GM12878 (cell line): ENCODE data around the gene ALPK1. TPM values are rescaled to one million over a fixed set of nuclear protein-coding genes. Genes with fewer than 3 reads are reported as not detected.
"Not testable (repeated sequence)": the region's sequence is repeated elsewhere in the genome, so short reads cannot be mapped to it uniquely, and the experiment has no call there.

Source experiments
- ATAC-seq: fragments of 200-7000 bp; cut with Tn5 transposase; 3 replicates; pipeline ENCODE4 v1.9.1; 2020; ENCODE audit warnings: mild to moderate bottlenecking, moderate library complexity
- BruUV-seq: library from RNA; stranded (reverse); fragments of 400-500 nt; replicated peaks from 2 replicates; lab custom pipeline; 2021; lab: Mats Ljungman, UMichigan
- CTCF ChIA-PET: fragments of 300-600 bp; sonication (Branson Sonifier 250); formaldehyde crosslinking; extraction: SDS; loops from one replicate; lab custom pipeline; 2021; ENCODE audit warnings: inconsistent platforms; lab: Yijun Ruan, JAX
- POLR2A ChIA-PET: fragments of 350-600 bp; formaldehyde crosslinking; extraction: SDS; loops from one replicate; lab custom pipeline; 2021; ENCODE audit warnings: inconsistent platforms; lab: Charles Lee
- RAD21 ChIA-PET: fragments of 300-600 bp; sonication (Branson Sonifier 250); formaldehyde crosslinking; loops from one replicate; lab custom pipeline; 2023; ENCODE audit warnings: antibody characterized with exemption; ENCODE audit not compliant: unreplicated experiment; lab: Charles Lee
- SMC1A ChIA-PET: fragments of 300-600 bp; sonication (Branson Sonifier 250); formaldehyde crosslinking; loops from one replicate; lab custom pipeline; 2023; ENCODE audit not compliant: unreplicated experiment, uncharacterized antibody; lab: Charles Lee
- DNase-seq: peaks from one replicate; pipeline ENCODE4 v3.0.0-alpha.2; 2011; ENCODE audit warnings: low read depth, low spot score
- FAIRE-seq: peaks from 3 replicates; lab custom pipeline; 2011; peaks lifted over from hg19 to GRCh38; lab: Jason Lieb, UNC
- H2AFZ ChIP-seq: 2 replicates; pipeline ENCODE4 v1.6.0; 2011; ENCODE audit warnings: low read depth, low read length, control low read depth; ENCODE audit not compliant: control insufficient read depth
- H3K27ac ChIP-seq: 2 replicates; pipeline ENCODE4 v1.5.1; 2011; ENCODE audit warnings: control low read depth; ENCODE audit not compliant: control insufficient read depth, insufficient read depth
- H3K27me3 ChIP-seq, 2 experiments: replicated peaks in 1 of 2; 2 replicates each; pipeline versions ENCODE4 v1.6.0 to v1.6.1; 2011; ENCODE audit warnings: low read length in 1 of 2; ENCODE audit not compliant: control insufficient read depth in 2 of 2, insufficient read depth in 2 of 2
- H3K36me3 ChIP-seq, 2 experiments: 2 replicates each; pipeline ENCODE4 v1.5.1; 2011; ENCODE audit warnings: low read length in 1 of 2; ENCODE audit not compliant: control insufficient read depth in 2 of 2, insufficient read depth in 2 of 2
- H3K4me1 ChIP-seq: 2 replicates; pipeline ENCODE4 v1.6.1; 2011; ENCODE audit warnings: mild to moderate bottlenecking, low read length, moderate library complexity, mixed read lengths; ENCODE audit not compliant: control insufficient read depth, insufficient read depth
- H3K4me2 ChIP-seq: 2 replicates; pipeline ENCODE4 v1.6.0; 2011; ENCODE audit warnings: control low read depth; ENCODE audit not compliant: control insufficient read depth, insufficient read depth
- H3K4me3 ChIP-seq: fragments of 200-600 bp; sonication (generic); 2 replicates; pipeline ENCODE4 v1.5.1; 2016
- H3K79me2 ChIP-seq: 2 replicates; pipeline ENCODE4 v1.6.0; 2011; ENCODE audit warnings: low read length; ENCODE audit not compliant: control insufficient read depth, insufficient read depth
- H3K9ac ChIP-seq: 2 replicates; pipeline ENCODE4 v1.8.0; 2011; ENCODE audit warnings: low read length, control low read depth, mixed read lengths; ENCODE audit not compliant: control insufficient read depth, insufficient read depth
- H3K9me3 ChIP-seq: replicated peaks from 3 replicates; pipeline ENCODE4 v1.5.1; 2011; ENCODE audit warnings: mild to moderate bottlenecking, low read length; ENCODE audit not compliant: control insufficient read depth, insufficient read depth
- H4K20me1 ChIP-seq: 2 replicates; pipeline ENCODE4 v1.6.0; 2011; ENCODE audit not compliant: control insufficient read depth, insufficient read depth
- WGBS: methylation state at CpG from one replicate; pipeline ENCODE4 v1.1.6; 2016; ENCODE audit warnings: low lambda C conversion rate; ENCODE audit not compliant: insufficient replicate concordance, insufficient coverage; ENCODE audit errors: missing lambda C conversion rate; 5-methylcytosine and 5-hydroxymethylcytosine counted together
- in situ Hi-C: fragments of 300-500 bp; cut with MboI; formaldehyde crosslinking; loops from 9 replicates; pipeline ENCODE4 v1.14.3; 2018; ENCODE audit warnings: mixed read lengths
- intact Hi-C: fragments of 100-400 bp; cut with micrococcal nuclease; formaldehyde crosslinking; loops from one replicate; pipeline ENCODE4 v1.14.2; 2022; ENCODE audit not compliant: unreplicated experiment
- polyA plus RNA-seq, 11 experiments: library from polyadenylated mRNA; depleted of rRNA in 4 of 11; unstranded in 6 of 11; stranded (reverse) in 5 of 11; fragments of >200 nt; fragmentation: Nextera tagmentation in 4 of 11; fragmentation: Illumina TruSeq in 1 of 11; extraction: Ambion mirVana in 4 of 11; extraction: Trizol in 1 of 11; gene quantifications; 1 replicate in 1 of 11; 2 replicates in 10 of 11; pipeline versions ENCODE4 v1.2.1 to v1.2.3, GENCODE V29; 2011 to 2016; ENCODE audit warnings: inconsistent platforms in 2 of 11, missing spikeins in 2 of 11, low read depth in 1 of 11
- total RNA-seq, 4 experiments: library from RNA; depleted of rRNA in 3 of 4; stranded (reverse); fragments of >200 nt in 3 of 4; fragmentation: Illumina TruSeq in 1 of 4; extraction: Trizol in 1 of 4; gene quantifications; 2 replicates each; pipeline versions ENCODE4 v1.2.1 to v1.2.3, GENCODE V29; 2013 to 2021
- TF ChIP-seq, protein P1 (sequence below): IDR thresholded peaks from 2 replicates; pipeline ENCODE4 v1.6.1; 2012; ENCODE audit warnings: mild to moderate bottlenecking, low read depth, low read length

ALPK1 gene
- total and polyA plus RNA-seq, 10 of the 15 experiments (the other 5 are each of a cell fraction or from before 2014, with no cell fraction given), result 8.5 to 32.3 (median 22.6) TPM

- TF ChIP-seq, protein P1, sequence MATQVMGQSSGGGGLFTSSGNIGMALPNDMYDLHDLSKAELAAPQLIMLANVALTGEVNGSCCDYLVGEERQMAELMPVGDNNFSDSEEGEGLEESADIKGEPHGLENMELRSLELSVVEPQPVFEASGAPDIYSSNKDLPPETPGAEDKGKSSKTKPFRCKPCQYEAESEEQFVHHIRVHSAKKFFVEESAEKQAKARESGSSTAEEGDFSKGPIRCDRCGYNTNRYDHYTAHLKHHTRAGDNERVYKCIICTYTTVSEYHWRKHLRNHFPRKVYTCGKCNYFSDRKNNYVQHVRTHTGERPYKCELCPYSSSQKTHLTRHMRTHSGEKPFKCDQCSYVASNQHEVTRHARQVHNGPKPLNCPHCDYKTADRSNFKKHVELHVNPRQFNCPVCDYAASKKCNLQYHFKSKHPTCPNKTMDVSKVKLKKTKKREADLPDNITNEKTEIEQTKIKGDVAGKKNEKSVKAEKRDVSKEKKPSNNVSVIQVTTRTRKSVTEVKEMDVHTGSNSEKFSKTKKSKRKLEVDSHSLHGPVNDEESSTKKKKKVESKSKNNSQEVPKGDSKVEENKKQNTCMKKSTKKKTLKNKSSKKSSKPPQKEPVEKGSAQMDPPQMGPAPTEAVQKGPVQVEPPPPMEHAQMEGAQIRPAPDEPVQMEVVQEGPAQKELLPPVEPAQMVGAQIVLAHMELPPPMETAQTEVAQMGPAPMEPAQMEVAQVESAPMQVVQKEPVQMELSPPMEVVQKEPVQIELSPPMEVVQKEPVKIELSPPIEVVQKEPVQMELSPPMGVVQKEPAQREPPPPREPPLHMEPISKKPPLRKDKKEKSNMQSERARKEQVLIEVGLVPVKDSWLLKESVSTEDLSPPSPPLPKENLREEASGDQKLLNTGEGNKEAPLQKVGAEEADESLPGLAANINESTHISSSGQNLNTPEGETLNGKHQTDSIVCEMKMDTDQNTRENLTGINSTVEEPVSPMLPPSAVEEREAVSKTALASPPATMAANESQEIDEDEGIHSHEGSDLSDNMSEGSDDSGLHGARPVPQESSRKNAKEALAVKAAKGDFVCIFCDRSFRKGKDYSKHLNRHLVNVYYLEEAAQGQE, result no peak
Measured at GRCh38 chr4:112485930-112486329, 188.8 kb downstream of the ALPK1 start (continued).

DNA sequence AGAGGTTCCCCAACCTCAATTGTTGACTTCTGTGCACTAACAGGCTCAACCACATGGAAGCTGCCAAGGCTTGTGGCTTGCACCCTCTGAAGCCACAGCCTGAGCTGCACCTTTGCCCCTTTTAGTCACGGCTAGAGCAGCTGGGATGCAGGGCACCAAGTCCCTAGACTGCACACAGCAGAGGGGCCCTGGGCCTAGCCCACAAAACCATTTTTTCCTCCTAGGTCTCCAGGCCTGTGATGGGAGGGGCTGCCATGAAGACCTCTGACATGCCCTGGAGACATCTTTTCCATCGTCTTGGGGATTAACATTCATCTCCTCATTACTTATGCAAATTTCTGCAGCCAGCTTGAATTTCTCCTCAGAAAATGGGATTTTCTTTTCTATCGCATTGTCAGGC lies 193.6 kb downstream of the ALPK1 start:
- FAIRE-seq, H3K9ac ChIP-seq, H3K9me3 ChIP-seq, H4K20me1 ChIP-seq, H3K36me3 ChIP-seq, CTCF ChIA-PET, in situ Hi-C loops, H3K4me3 ChIP-seq, H3K27me3 ChIP-seq, H3K27ac ChIP-seq, H3K4me1 ChIP-seq, H3K4me2 ChIP-seq, ATAC-seq, DNase-seq, H3K79me2 ChIP-seq, POLR2A ChIA-PET, SMC1A ChIA-PET, H2AFZ ChIP-seq, intact Hi-C loops, BruUV-seq, RAD21 ChIA-PET: not testable (repeated sequence)
- 38% methylated on average over 3 of the region's 3 CpGs for WGBS

Other genes with a start within 250 kb of the ALPK1 start
- gene FAM241A, start 151.9 kb upstream of the ALPK1 start, total RNA-seq (2014; rRNA removed), result 2.0 and 2.3 TPM in 2 replicates
- 2.7 and 2.8 TPM in 2 replicates for gene FAM241A, start 151.9 kb upstream of the ALPK1 start, total RNA-seq (2014; rRNA removed; fragmentation: Illumina TruSeq; extraction: Trizol)
- gene FAM241A, start 151.9 kb upstream of the ALPK1 start, total RNA-seq (2021), result 2.1 and 2.2 TPM in 2 replicates
- 0.20 and 0.22 TPM in 2 replicates for gene FAM241A, start 151.9 kb upstream of the ALPK1 start, polyA plus RNA-seq (2011; rRNA removed)
- gene FAM241A, start 151.9 kb upstream of the ALPK1 start, polyA plus RNA-seq (2014; fragmentation: Illumina TruSeq; extraction: Trizol), result 3.2 and 4.5 TPM in 2 replicates
- 1 to 10 TPM in 1 of 2 experiments, under 1 TPM in 1; 0.82 to 1.4 TPM for gene FAM241A, start 151.9 kb upstream of the ALPK1 start, polyA plus RNA-seq (2014; fragmentation: Nextera tagmentation; extraction: Ambion mirVana)
- 2.0 and 2.6 TPM in 2 replicates for gene FAM241A, start 151.9 kb upstream of the ALPK1 start, polyA plus RNA-seq (2014; rRNA removed)
- 1 to 10 TPM; 7.0 to 7.5 TPM for gene FAM241A, start 151.9 kb upstream of the ALPK1 start, polyA plus RNA-seq (2016; fragmentation: Nextera tagmentation; extraction: Ambion mirVana)
- gene AP1AR, start 65.6 kb upstream of the ALPK1 start, total RNA-seq (2014; rRNA removed), result 16.8 and 23.2 TPM in 2 replicates
- gene AP1AR, start 65.6 kb upstream of the ALPK1 start, total RNA-seq (2014; rRNA removed; fragmentation: Illumina TruSeq; extraction: Trizol), result 20.2 and 20.9 TPM in 2 replicates
- 18.2 and 19.8 TPM in 2 replicates for gene AP1AR, start 65.6 kb upstream of the ALPK1 start, total RNA-seq (2021)
- 29.1 and 52.5 TPM in 2 replicates for gene AP1AR, start 65.6 kb upstream of the ALPK1 start, polyA plus RNA-seq (2011; rRNA removed)
- gene AP1AR, start 65.6 kb upstream of the ALPK1 start, polyA plus RNA-seq (2014; fragmentation: Illumina TruSeq; extraction: Trizol), result 14.4 and 19.7 TPM in 2 replicates
- gene AP1AR, start 65.6 kb upstream of the ALPK1 start, polyA plus RNA-seq (2014; fragmentation: Nextera tagmentation; extraction: Ambion mirVana), result 1 to 10 TPM; 5.6 to 7.2 TPM
- 12.9 and 14.7 TPM in 2 replicates for gene AP1AR, start 65.6 kb upstream of the ALPK1 start, polyA plus RNA-seq (2014; rRNA removed)
- gene AP1AR, start 65.6 kb upstream of the ALPK1 start, polyA plus RNA-seq (2016; fragmentation: Nextera tagmentation; extraction: Ambion mirVana), result 10 to 100 TPM; 15.9 to 17.1 TPM
- 57.0 and 84.4 TPM in 2 replicates for gene TIFA, start 11.5 kb upstream of the ALPK1 start, total RNA-seq (2014; rRNA removed)
- gene TIFA, start 11.5 kb upstream of the ALPK1 start, total RNA-seq (2014; rRNA removed; fragmentation: Illumina TruSeq; extraction: Trizol), result 69.7 and 74.5 TPM in 2 replicates
- gene TIFA, start 11.5 kb upstream of the ALPK1 start, total RNA-seq (2021), result 96.3 and 100 TPM in 2 replicates
- gene TIFA, start 11.5 kb upstream of the ALPK1 start, polyA plus RNA-seq (2011; rRNA removed), result 135 and 218 TPM in 2 replicates
- 80.8 and 105 TPM in 2 replicates for gene TIFA, start 11.5 kb upstream of the ALPK1 start, polyA plus RNA-seq (2014; fragmentation: Illumina TruSeq; extraction: Trizol)
- 10 to 100 TPM; 31.6 to 34.6 TPM for gene TIFA, start 11.5 kb upstream of the ALPK1 start, polyA plus RNA-seq (2014; fragmentation: Nextera tagmentation; extraction: Ambion mirVana)
- 78.8 and 93.9 TPM in 2 replicates for gene TIFA, start 11.5 kb upstream of the ALPK1 start, polyA plus RNA-seq (2014; rRNA removed)
- gene TIFA, start 11.5 kb upstream of the ALPK1 start, polyA plus RNA-seq (2016; fragmentation: Nextera tagmentation; extraction: Ambion mirVana), result 100 to 1,000 TPM; 116 to 125 TPM
- 2.2 and 2.6 TPM in 2 replicates for gene NEUROG2, start 218.8 kb downstream of the ALPK1 start, total RNA-seq (2014; rRNA removed)
- 1.1 and 1.6 TPM in 2 replicates for gene NEUROG2, start 218.8 kb downstream of the ALPK1 start, total RNA-seq (2014; rRNA removed; fragmentation: Illumina TruSeq; extraction: Trizol)
- 1.9 and 2.9 TPM in 2 replicates for gene NEUROG2, start 218.8 kb downstream of the ALPK1 start, total RNA-seq (2021)
- 1.2 and 1.4 TPM in 2 replicates for gene NEUROG2, start 218.8 kb downstream of the ALPK1 start, polyA plus RNA-seq (2011; rRNA removed)
- 1.2 and 1.9 TPM in 2 replicates for gene NEUROG2, start 218.8 kb downstream of the ALPK1 start, polyA plus RNA-seq (2014; fragmentation: Illumina TruSeq; extraction: Trizol)
- gene NEUROG2, start 218.8 kb downstream of the ALPK1 start, polyA plus RNA-seq (2014; fragmentation: Nextera tagmentation; extraction: Ambion mirVana), result under 1 TPM; 0.53 to 0.68 TPM
- 2.2 and 3.3 TPM in 2 replicates for gene NEUROG2, start 218.8 kb downstream of the ALPK1 start, polyA plus RNA-seq (2014; rRNA removed)
- under 1 TPM; 0.66 to 0.92 TPM for gene NEUROG2, start 218.8 kb downstream of the ALPK1 start, polyA plus RNA-seq (2016; fragmentation: Nextera tagmentation; extraction: Ambion mirVana)